Smooth muscle cell (in vitro differentiated cells): Measurements from ENCODE around the gene TMEM170A. TPM values are rescaled to one million over a fixed set of nuclear protein-coding genes. Genes with fewer than 3 reads are reported as not detected.

Source experiments
- DNase-seq: peaks from one replicate; lab custom pipeline; 2025; ENCODE audit not compliant: unreplicated experiment; lab: John Stamatoyannopoulos, UW
- H2AFZ ChIP-seq: fragments of 200-600 bp; sonication (generic); 2 replicates; pipeline ENCODE4 v1.6.0; 2016; ENCODE audit warnings: antibody characterized with exemption, low read depth, mild to moderate bottlenecking
- H3F3A ChIP-seq: fragments of 200-600 bp; sonication (generic); 2 replicates; pipeline ENCODE4 v1.6.0; 2017; ENCODE audit warnings: antibody characterized with exemption, low read depth
- H3K27ac ChIP-seq: fragments of 200-600 bp; sonication (generic); 2 replicates; pipeline ENCODE4 v1.5.1; 2016; ENCODE audit warnings: low read depth, mild to moderate bottlenecking
- H3K27me3 ChIP-seq: fragments of 200-600 bp; sonication (generic); 2 replicates; pipeline ENCODE4 v1.6.1; 2016; ENCODE audit warnings: low read depth, mild to moderate bottlenecking
- H3K36me3 ChIP-seq: fragments of 200-600 bp; sonication (generic); 2 replicates; pipeline ENCODE4 v1.5.1; 2016; ENCODE audit warnings: low read depth
- H3K4me1 ChIP-seq: fragments of 200-600 bp; sonication (generic); 2 replicates; pipeline ENCODE4 v1.5.1; 2016; ENCODE audit warnings: low read depth
- H3K4me2 ChIP-seq: fragments of 200-600 bp; sonication (generic); 2 replicates; pipeline ENCODE4 v1.6.0; 2016; ENCODE audit warnings: mild to moderate bottlenecking
- H3K4me3 ChIP-seq: fragments of 200-600 bp; sonication (generic); 2 replicates; pipeline ENCODE4 v1.5.1; 2016; ENCODE audit warnings: mild to moderate bottlenecking
- H3K79me2 ChIP-seq: fragments of 200-600 bp; sonication (generic); 2 replicates; pipeline ENCODE4 v1.6.0; 2016; ENCODE audit warnings: low read depth, mild to moderate bottlenecking
- H3K9ac ChIP-seq: fragments of 200-600 bp; sonication (generic); 2 replicates; pipeline ENCODE4 v1.6.0; 2016; ENCODE audit warnings: low read depth
- H3K9me3 ChIP-seq: fragments of 200-600 bp; sonication (generic); replicated peaks from 2 replicates; pipeline ENCODE4 v1.5.1; 2016; ENCODE audit warnings: low read depth
- H4K20me1 ChIP-seq: fragments of 200-600 bp; sonication (generic); 2 replicates; pipeline ENCODE4 v1.6.0; 2016; ENCODE audit warnings: low read depth
- CTCF ChIP-seq: fragments of 200-600 bp; sonication (generic); IDR thresholded peaks from 2 replicates; pipeline ENCODE4 v1.5.1; 2017; ENCODE audit warnings: borderline replicate concordance, mild to moderate bottlenecking, antibody characterized with exemption; ENCODE audit not compliant: insufficient read depth, poor library complexity, severe bottlenecking
- WGBS: methylation state at CpG from one replicate; pipeline ENCODE4 v1.1.7; 2016; ENCODE audit warnings: low lambda C conversion rate; 5-methylcytosine and 5-hydroxymethylcytosine counted together
- polyA plus RNA-seq: library from polyadenylated mRNA; unstranded; fragments of >200 nt; fragmentation: Nextera tagmentation; extraction: Ambion mirVana; gene quantifications from 2 replicates; pipeline ENCODE4 v1.2.1, GENCODE V29; 2016
- total RNA-seq: library from RNA; depleted of rRNA; stranded (reverse); fragments of >200 nt; gene quantifications from 2 replicates; pipeline ENCODE4 v1.2.3, GENCODE V29; 2014

TMEM170A gene
- total RNA-seq: 12.9 and 25.4 TPM in 2 replicates
- 10.0 and 17.9 TPM in 2 replicates for polyA plus RNA-seq

- Histone ChIP-seq H4K20me1 (peaks cover 42% of the 10 kb centered on the region), H3K4me3 (peak within 1 kb of the TSS; percentile 92), H3K4me1 (peaks cover 11% of the 10 kb centered on the region), H3F3A (no peaks in the 10 kb centered on the region), H3K9me3 (no peaks in the 10 kb centered on the region), H3K36me3 (no peaks in the 10 kb centered on the region), H3K9ac (peak within 1 kb of the TSS; percentile 75), H3K27me3 (no peaks in the 10 kb centered on the region), H3K79me2 (peaks cover 45% of the 10 kb centered on the region), H2AFZ (peak within 1 kb of the TSS; percentile 90), H3K4me2 (peak within 1 kb of the TSS; percentile 97), H3K27ac (peak within 1 kb of the TSS; percentile 78)
- TF ChIP-seq CTCF: peak; percentile 100
- DNase-seq: peak; percentile 97
- WGBS: under 1% methylated on average over 82 of the region's 89 CpGs
Observed at GRCh38 chr16:75464122-75464918, at the start of gene TMEM170A. Gene TMEM170A, minus strand, starts transcription at chr16:75464689. Its CDS starts 89 bp downstream, at chr16:75464600.

- no peaks in the 10 kb centered on the region for H3K36me3 ChIP-seq
- no peaks in the 10 kb centered on the region for H3K27me3 ChIP-seq
- H3K27ac ChIP-seq: no peak overlapping the region
- no peak for DNase-seq
- H2AFZ ChIP-seq: peak overlapping the region; percentile 39
- peak overlapping the region; percentile 0 for H3K4me2 ChIP-seq
- H4K20me1 ChIP-seq: no peaks in the 10 kb centered on the region
- H3K9me3 ChIP-seq: no peaks in the 10 kb centered on the region
- H3F3A ChIP-seq: no peaks in the 10 kb centered on the region
- H3K4me1 ChIP-seq: no peaks in the 10 kb centered on the region
- WGBS: 42% methylated on average over 7 of the region's 7 CpGs
- TF ChIP-seq CTCF: no peak
- no peak overlapping the region for H3K9ac ChIP-seq
- no peak overlapping the region for H3K4me3 ChIP-seq
- H3K79me2 ChIP-seq: no peaks in the 10 kb centered on the region
Observed at GRCh38 chr16:75506574-75506973, 42.1 kb upstream of the TMEM170A start.

- no peak for DNase-seq
- Histone ChIP-seq H3K4me3 (no peak overlapping the region), H3K27ac (no peak overlapping the region), H3K27me3 (no peaks in the 10 kb centered on the region), H4K20me1 (no peaks in the 10 kb centered on the region), H3K4me2 (peak overlapping the region; percentile 0), H3F3A (no peaks in the 10 kb centered on the region), H3K9me3 (no peaks in the 10 kb centered on the region), H3K79me2 (no peaks in the 10 kb centered on the region), H3K36me3 (no peaks in the 10 kb centered on the region), H3K4me1 (no peaks in the 10 kb centered on the region), H3K9ac (no peak overlapping the region), H2AFZ (peak overlapping the region; percentile 39)
- TF ChIP-seq CTCF: no peak
- WGBS: 96% methylated on average over 3 of the region's 3 CpGs
Observed at GRCh38 chr16:75506107-75506506, 41.6 kb upstream of the TMEM170A start.
